GM21825 (cell line): Measurements from ENCODE around the gene PTP4A1.
A peak's percentile ranks its signal among the peaks of the same experiment; 100 is the strongest.
"Not testable (repeated sequence)": the region's sequence is repeated elsewhere in the genome, so short reads cannot be mapped to it uniquely, and the experiment has no call there.

Experiments used
- ATAC-seq: cut with Tn5 transposase; IDR thresholded peaks from one replicate; pipeline ENCODE4 v1.9.1; 2021; ENCODE audit warnings: mild to moderate bottlenecking, moderate library complexity; ENCODE audit not compliant: unreplicated experiment

PTP4A1 gene

DNA sequence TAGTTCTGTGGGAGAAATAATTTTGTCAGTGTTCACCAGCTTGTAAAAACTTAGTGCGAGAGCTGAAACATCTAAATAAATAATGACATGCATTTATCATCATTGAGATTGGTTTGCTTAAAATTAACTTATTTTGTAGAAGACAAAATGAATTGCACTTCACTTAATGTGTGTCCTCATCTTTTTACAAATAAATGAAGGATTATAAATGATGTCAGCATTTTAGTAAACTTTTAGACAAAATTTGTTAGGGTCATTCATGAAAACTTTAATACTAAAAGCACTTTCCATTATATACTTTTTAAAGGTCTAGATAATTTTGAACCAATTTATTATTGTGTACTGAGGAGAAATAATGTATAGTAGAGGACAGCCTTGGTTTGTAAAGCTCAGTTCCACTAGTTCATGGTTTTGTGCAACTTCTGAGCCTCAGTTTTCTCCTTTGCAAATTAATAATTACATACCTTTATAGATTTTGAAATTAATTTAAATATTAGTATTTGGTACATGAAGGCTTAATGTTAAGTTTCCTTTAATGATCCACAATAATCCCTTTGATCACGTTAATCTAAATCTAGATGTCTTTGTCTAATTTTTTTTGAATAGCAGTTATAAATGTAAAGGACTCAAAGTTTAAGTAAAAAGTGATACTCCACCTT lies 9.2 kb downstream of the PTP4A1 start:
- ATAC-seq: no peak

DNA sequence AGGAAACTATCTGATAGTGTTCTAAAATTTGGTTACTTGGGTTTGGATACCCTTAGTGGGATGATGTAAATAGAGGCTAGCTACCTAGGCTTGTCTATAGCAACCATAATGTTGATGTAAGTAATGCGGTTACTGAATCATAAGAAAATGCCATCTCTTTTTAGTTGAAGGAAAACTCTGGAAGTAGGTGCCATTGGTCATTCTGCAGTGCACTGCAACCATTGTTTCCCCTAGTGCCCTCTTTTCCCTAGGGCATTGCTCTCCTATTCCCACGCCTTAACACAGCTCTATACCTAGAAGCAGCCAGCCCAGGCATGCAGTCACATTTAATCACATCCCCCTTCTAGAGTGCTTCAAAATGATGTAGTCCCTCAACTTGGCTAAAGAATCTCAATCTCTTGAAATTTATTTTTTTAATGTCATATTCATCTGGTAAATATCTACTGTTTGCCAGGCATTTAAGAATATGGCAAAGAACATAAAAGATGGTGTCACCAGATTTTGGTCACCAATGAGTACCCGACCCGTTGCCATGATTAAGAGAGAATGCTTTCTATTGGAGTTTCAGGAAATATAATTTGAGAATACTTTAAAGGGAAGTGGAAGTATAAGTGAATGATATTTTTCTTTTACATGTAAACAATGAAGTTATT lies 10.4 kb downstream of the PTP4A1 start:
- no peak for ATAC-seq

DNA sequence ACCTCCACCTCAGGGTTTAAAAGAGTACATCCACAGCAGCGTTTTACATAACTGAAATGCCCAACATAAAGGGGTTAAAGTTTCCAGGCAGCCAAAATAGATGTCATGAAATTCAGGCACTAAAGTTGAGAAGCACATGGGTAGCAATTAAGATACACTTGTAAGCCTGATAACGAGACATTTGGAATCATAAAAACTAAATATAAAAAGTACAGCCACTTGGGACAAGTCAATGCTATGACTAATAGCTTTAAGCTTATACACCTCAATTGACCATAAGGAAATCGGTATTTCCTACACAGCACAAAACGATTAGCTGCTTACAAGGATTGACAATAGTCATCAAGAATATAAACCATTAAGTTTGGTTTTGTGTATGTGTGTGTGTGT lies 11.8 kb downstream of the PTP4A1 start:
- no peak for ATAC-seq

DNA sequence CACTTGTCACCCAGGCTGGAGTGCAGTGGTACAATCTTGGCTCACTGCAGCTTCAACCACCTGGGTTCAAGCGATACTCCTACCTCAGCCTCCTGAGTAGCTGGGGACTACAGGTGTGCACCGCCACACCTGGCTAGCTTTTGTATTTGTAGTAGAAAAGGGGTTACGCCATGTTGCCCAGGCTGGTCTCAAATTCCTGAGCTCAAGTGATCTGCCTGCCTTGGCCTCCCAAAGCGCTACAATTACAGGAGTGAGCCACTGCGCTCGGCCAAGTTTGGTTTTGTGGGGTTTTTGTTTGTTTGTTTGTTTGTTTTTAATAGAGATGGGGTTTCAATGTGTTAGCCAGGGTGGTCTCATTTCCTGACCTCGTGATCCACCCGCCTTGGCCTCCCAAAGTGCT lies 12.3 kb downstream of the PTP4A1 start:
- no peak for ATAC-seq

DNA sequence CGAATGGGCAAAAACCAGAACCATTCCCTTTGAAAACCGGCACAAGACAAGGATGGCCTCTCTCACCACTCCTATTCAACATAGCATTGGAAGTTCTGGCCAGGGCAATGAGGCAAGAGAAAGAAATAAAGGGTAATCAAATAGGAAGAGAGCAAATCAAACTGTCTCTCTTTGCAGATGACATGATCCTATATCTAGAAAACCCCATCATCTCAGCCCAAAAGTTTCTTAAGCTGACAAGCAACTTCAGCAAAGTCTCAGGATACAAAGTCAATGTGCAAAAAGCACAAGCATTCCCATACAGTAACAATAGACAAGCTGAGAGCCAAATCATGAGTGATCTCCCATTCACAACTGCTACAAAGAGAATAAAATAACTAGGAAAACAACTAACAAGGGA lies 13.4 kb downstream of the PTP4A1 start:
- ATAC-seq: not testable (repeated sequence)

DNA sequence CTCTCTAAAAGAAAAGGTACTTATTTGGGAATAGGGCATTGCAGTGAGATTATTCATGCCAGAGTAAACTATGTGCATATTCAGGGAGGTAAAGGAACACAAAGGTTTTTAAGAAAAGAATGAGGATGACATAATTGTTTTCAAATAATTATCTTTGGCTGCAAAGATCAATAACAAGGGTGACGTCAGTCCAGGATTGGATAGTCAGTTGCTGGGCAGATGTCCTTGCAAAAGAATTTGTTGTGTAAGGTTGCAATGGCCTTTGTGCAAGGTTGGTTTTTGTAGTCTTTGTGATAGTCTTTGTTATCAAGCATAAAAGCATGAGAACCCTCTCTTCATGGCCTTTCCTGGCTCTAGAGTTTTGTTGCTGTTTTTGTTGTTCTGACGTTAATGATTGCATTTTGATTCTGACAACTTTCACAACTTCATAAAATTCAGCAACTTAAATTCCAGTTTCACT lies 17.7 kb downstream of the PTP4A1 start:
- ATAC-seq: no peak

DNA sequence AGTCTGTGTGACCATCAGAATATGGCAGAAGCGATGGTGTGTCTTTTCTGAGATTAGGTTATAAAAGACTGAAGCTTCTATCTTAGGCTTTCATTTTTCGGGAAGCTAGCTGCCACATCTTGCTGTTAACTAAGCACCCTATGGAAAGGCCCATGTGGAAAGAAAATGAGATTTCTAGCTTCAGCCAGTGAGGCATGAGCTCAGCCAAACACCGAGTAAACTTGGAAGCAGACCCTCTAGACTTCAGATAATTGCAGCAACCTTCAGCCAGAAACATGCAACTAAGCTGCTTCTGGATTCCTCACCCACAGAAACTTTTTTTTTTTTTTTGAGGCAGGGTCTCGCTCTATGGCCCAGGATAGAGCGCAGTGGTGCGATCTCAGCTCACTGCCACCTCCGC lies 20.6 kb downstream of the PTP4A1 start:
- ATAC-seq: no peak

DNA sequence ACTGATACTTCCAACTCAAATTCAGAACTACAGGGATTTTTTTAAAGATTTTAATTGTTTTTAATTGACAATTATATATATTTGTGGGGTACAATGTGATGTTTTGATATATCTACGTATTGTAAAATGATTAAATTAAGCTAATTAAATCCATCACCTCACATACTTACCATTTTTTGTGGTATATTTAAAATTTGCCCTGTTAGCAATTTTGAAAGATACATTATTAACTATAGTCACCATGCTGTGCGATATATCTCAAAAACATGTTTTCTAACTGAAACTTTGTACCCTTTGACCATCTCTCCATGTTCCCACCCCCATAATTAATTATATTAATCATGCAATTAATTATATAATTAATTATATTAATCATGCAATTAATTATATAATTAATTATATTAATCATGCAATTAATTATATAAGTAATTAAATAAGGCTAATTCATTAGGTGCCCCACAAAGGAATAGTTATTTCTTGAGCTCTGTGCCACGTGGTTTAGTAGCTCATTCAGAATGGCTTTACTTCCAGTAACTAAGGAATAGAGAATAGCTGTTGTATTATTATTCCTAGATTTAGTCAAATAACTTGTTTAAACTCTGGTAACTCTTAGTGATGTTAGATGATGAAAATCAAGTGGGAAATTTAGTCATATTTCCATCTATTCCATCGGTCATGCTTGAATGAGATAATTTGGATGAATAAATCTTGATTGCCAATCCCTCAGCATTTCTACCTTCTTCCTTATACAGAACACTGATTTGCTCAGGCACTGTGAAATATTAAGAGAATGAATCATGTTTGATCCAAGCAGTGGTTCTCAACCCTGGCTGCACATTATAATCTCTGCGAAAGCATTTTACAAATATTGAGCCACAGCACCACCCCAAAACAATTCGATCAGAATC lies 25.1 kb downstream of the PTP4A1 start:
- no peak for ATAC-seq

DNA sequence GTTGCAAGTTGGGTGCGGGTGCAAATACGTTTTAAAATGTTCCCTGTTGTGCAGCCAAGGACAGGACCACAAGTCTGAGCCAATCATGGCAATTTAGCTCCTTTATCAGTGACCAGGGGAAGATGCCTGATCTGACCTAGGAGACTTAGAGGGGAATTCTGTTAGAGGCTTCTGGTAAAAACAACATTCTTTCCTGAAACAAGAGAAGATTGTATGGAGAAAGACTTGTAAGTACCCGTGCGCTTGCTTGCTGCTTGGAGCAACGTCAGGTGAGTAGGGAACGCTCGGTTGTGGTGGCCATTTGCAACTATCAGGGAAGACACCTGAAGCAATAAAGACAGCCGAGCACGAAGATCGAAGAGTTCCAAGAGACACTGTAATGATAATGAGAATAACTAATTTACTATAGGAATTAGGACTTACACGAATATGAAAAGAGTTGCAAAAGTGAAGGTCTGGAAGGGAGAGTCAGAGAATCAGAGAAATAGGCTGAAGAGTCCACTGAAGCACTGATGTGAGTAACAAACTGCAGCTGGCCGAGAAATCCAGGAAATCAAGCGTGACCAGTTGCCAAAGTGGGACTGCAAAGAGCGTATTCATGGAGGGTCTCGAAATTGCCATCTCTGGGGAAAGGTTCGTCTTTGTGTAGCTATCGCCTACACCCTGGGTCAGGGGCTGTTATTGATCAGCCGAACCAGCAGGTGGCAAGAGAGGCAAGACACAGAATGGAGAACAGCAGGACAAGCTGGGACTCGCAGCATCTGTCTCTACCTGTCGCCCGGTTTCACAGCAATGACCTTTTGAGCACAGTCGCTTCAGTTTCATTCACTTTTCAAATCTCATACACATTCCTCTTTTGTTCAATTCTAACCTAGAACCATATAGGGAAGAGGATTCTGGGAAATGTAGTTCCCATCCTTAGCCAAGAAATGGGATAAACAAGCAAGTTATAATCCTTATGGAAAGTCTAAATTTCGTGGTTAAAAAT lies 26.1 kb downstream of the PTP4A1 start:
- ATAC-seq: peak; percentile 100

DNA sequence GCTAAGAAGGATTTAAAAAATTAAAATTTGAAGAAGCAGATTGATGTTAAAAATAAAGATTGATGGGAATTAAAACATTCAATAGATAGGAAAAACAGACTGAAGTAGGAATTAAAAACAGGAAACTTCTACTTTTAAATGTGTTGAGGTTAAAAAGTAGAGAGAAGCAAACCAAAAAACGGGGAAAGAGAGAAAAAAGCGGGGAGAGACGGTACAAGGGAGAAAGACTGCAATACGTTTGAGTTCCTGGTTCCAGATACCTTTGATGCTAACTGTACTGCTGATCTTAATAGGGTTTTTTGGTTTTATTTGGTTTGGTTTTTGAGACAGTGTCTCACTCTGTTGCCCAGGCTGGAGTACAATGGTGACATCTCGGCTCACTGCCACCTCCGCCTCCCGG lies 27.0 kb downstream of the PTP4A1 start:
- no peak for ATAC-seq

DNA sequence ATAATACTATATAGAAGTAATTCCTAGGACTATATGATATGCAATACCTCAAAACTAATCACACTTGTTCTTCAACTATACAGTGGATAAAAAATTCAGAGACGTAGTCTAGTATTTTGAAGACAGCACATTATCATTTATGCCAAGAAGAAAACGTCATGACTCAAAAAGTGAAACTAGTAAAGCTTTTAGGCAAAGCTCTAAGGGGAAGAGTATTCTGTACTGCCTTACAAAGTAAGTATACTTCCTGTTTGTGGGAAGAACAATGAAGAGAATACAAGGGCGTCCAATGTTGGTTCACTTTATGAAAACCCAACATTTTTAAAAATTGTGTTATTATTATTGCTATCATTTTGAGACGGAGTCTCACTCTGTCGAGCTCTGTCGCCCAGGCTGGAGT lies 27.9 kb downstream of the PTP4A1 start:
- ATAC-seq: no peak

DNA sequence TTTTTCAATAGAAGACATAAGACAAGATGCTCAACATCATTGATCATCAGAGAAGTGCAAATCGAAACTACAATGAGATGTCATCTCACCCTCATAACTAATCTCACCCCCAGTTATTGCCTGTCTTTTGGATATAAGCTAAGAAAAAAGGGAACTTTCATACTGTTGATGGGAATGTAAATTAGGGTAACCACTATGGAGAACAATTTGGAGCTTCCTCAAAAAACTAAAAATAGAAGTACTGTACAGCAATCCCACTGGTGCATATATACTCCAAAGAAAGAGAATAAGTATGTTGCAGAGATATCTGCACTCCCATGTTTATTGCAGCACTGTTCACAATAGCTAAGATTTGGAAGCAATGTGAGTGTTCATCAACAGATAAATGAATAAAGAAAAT lies 37.0 kb downstream of the PTP4A1 start:
- no peak for ATAC-seq

DNA sequence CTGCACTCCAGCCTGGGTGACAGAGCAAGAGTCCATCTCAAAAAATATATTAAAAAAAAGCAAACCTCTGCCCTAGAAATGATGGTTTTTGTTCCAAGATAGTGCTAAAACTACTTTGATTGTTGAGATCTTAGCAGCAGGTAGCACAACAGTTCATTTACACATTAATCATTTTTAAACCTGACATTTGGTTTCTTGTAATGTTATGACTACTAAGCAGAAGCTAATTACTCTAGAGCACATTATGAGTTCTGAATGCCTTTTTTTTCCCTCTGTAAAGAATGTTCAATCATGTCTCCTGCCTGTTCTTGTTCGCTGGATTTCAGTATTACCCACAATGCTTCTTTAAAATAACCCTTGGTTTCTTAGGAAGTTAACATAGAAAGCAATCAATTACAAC lies 38.7 kb downstream of the PTP4A1 start:
- no peak for ATAC-seq

DNA sequence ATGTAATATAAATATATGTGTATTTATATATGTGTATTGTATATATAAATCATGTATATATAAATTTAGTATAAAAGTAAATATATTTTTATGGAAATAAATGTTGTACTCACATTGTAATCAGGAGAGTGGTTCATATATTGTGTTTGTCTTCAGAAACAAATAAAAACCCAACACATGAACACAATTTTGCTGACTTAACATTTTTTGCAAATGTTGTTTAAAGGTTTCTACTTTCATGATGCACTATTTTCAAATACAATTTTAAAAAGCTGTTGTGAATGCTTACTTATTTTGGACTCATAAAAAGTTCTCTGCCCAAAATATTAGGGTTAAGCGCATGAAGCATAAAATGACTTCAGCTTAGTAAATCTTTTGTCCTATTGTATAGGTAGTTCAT lies 39.3 kb downstream of the PTP4A1 start:
- ATAC-seq: no peak

DNA sequence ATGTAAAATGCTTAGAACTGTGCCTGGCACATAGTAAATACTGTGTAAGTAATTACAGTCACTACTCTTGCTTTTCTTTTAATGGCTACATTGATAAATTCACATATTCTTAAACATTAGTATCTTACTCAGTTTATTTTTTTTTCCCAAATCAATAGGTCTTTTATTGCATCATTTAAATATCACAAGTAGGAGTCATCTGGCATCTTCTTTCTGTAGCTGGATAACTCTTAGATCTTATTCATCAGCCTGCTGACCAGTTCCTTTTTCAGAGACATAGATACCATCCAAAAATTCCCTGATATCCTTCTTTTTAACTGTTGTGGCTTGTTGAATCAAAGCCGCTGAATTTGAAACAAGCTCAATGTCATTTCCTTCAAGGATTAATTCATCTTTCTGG lies 43.3 kb downstream of the PTP4A1 start:
- no peak for ATAC-seq
